GM12878 (cell line): ENCODE data around the gene NAT9.

Source experiments
- CHD2 ChIP-seq: IDR thresholded peaks from 2 replicates; pipeline ENCODE4 v1.6.1; 2011; ENCODE audit warnings: low read depth, low read length, improper control_type of control experiment, borderline replicate concordance
- POLR2A ChIP-seq: IDR thresholded peaks from 2 replicates; pipeline ENCODE4 v1.6.1; 2011; ENCODE audit warnings: low read depth, mild to moderate bottlenecking, low read length
- ZZZ3 ChIP-seq: IDR thresholded peaks from 2 replicates; pipeline ENCODE4 v1.6.1; 2011; ENCODE audit warnings: low read depth; ENCODE audit not compliant: control insufficient read depth, insufficient read length
- TF ChIP-seq, protein P1 (sequence below): IDR thresholded peaks from 2 replicates; pipeline ENCODE4 v1.6.1; 2012; ENCODE audit warnings: low read depth, low read length, improper control_type of control experiment

DNA sequence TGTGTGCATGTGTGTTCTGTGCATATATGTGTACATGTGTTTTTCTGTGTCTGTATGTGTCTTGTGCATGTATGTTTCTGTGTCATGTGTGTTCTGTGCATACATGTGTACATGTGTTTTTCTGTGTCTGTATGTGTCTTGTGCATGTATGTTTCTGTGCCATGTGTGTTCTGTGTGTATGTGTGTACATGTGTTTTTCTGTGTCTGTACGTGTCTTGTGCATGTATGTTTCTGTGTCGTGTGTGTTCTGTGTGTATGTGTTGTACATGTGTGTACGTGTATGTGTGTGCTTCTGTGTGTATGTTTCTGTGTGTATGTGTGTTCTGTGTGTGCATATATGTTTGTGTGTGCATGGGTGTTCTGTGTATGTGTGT, 47.5 kb downstream of the NAT9 start:
- no peak for TF ChIP-seq POLR2A
- no peak for TF ChIP-seq CHD2
- TF ChIP-seq, protein P1, sequence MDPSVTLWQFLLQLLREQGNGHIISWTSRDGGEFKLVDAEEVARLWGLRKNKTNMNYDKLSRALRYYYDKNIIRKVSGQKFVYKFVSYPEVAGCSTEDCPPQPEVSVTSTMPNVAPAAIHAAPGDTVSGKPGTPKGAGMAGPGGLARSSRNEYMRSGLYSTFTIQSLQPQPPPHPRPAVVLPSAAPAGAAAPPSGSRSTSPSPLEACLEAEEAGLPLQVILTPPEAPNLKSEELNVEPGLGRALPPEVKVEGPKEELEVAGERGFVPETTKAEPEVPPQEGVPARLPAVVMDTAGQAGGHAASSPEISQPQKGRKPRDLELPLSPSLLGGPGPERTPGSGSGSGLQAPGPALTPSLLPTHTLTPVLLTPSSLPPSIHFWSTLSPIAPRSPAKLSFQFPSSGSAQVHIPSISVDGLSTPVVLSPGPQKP, result no peak
- no peak for TF ChIP-seq ZZZ3
